Measurements from ENCODE around the gene METTL16.

Gene METTL16

DNA sequence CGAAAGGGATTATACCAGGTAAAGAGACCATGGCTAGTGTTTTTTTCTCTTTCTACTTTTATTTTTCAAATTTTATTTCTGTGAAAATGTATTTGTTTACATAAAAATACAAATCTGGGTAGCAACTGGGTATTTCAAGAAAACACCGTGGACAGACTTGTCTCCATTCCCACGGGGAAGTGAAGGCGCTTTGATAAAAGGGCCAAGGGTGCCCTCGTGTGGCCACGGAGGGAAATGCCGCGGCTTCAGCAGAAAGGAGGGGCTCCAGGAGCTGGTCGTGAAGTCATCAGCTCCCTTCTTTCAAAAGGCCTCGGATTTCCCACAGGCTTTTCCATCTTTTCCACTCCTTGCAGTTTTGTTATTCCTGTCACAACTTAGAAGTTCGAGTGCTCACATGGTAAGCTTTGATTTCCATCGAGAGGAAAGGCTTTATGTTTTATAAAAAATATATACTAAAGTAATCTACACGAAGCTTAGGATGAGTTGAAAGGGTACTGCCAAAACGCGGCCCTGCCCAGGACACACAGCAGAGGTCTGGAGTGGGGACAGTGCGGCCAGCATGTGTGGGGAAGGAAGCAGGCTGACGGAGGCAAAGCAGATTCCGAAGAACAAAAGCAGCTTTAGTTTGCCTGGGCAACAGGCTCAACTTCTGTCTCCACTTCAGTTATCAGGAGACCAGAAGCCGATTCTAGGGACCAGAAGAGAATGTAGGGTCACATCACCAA is 95.5 kb downstream of the METTL16 start:
- DNase-seq (ENCODE audit: low read depth in 3 of 3, low spot score in 1 of 3), result peak; percentile 60 to 86 (median 78)

- DNase-seq (ENCODE audit: low read depth in 3 of 3, low spot score in 1 of 3), result no peak
Measured at GRCh38 chr17:2415081-2415480, 96.6 kb downstream of the METTL16 start.

- no peak for DNase-seq (ENCODE audit: low read depth in 3 of 3, low spot score in 1 of 3)
Measured at GRCh38 chr17:2414446-2415064, 97.1 kb downstream of the METTL16 start.

GRCh38 chr17:2412561-2413021 is 99.1 kb downstream of the METTL16 start:
- no peak for DNase-seq (ENCODE audit: low read depth in 3 of 3, low spot score in 1 of 3)

GRCh38 chr17:2410951-2411350 is 100.7 kb downstream of the METTL16 start:
- no peak for DNase-seq (ENCODE audit: low read depth in 3 of 3, low spot score in 1 of 3)

DNA sequence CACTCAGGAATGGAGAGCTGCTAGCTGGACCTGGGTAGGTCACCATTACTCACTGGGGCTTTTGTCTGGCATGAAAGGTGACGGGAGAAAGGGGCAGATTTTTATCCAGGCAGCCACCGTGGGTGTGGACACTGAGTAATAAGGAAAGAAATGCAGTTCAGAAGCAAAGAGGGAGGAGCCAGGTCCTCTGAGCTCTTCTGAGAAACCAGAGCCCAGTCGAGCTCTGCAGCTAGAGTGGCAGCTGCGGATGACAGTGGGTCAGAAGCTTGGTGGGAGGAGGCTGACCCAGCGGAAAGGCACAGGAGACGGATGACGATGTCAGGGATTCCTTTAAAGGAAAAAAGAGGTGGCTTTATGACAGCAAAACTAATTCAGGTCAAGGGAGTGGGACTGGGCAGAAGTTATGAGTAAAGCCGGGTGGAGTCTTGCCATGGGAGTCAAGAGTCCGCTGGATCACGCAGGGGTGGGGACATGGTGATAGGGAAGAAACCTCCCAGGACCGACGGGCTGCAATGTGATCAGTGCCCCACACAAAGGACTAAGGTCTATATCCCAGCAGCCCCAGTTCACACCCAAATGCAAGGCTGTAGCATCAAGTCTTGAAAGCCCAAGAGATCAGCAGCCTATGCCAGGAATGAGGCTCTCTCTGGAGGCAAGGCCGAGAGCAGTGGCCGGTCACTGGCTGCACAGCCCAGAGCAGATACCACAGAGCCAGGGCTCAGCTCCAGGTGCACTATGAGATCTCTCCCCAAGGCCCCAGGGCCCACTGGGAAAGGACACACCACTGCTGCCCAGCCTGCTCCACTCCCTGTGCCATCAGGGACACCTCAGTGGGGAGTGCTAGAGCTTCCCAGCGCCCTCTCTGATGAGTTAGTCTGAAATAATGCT is 104.5 kb downstream of the METTL16 start:
- no peak for DNase-seq (ENCODE audit: low read depth in 3 of 3, low spot score in 1 of 3)

GRCh38 chr17:2406271-2406902 is 105.3 kb downstream of the METTL16 start:
- DNase-seq (ENCODE audit: low read depth in 3 of 3, low spot score in 1 of 3), result no peak

GRCh38 chr17:2405247-2405926 is 106.3 kb downstream of the METTL16 start:
- no peak for DNase-seq (ENCODE audit: low read depth in 3 of 3, low spot score in 1 of 3)

DNA sequence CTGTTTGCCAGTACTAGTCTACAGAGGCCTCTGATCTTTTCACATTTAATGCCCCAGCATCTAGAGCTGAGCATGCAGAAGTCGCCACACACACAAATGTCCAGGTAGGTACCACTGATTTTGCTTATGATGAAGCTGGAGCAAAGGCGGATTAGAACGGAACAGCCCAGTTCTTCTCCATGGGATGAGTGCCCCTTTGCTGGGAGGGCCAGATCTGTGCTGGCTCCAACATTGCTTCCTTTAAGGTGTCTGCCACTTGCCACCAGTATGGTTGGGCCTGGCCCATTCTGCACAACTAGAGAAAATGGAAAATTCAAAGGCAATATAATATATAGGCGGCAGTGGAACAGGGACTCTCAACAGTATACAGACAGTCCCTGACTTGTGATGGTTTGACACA is 108.6 kb downstream of the METTL16 start:
- no peak for DNase-seq (ENCODE audit: low read depth in 3 of 3, low spot score in 1 of 3)

DNA sequence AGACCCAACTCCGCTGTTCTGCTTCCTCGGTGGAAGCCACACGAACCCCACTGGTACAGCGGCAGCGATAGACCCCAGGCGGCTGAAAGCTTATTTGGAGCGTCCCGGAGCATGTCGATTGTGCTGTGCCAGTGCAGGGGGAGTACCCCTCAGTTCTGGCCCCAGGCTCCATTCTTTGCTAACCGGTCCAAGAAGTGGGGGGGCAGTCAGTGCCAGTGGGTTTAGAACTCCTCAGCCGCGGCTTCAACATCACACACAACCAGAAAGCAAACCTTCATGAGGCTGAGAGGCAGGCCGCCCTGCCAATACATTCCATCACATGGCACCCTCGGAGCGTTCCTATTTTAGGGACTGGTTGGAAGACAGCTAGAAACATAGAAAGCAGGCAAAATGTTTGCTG is 109.1 kb downstream of the METTL16 start:
- DNase-seq (ENCODE audit: low read depth in 3 of 3, low spot score in 1 of 3), result no peak

- DNase-seq (ENCODE audit: low read depth in 3 of 3, low spot score in 1 of 3), result peak; percentile 96 to 97 (median 97)
Measured at GRCh38 chr17:2401426-2402221, 110.1 kb downstream of the METTL16 start.

DNA sequence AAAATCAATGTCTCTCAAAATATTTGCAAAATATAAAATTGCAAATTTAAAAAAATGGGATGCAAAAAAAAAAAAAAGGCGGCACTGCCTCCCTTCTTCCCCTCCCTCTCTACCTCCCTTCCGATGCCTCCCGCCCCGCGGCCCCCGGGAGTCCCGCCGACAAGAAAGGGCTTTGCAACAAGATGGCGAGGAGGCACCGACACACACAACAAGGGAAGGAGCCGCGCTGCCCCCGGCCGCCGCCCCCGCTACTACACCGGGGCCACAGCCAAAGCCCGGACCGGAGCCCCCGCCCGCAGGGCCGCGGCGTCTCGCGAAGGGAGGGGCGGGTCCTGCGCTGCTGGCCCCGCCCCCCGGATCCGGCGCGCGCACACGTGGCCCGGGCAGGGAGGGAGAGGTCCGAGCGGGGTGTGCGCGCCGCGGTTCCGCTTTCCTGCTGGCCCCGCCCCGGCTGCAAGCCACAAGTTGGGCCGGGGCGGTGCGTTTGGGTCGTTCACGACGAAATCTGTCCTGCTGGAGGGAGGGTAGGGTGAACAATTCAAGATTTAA is 110.7 kb downstream of the METTL16 start, which contains the start of gene MNT:
MNT (minus strand) TSS at position 184 of the 549 bp plus-strand sequence. CDS start 348 bp downstream, outside the sequence.
- peak; percentile 89 to 91 (median 90) for DNase-seq (ENCODE audit: low read depth in 3 of 3, low spot score in 1 of 3)

DNA sequence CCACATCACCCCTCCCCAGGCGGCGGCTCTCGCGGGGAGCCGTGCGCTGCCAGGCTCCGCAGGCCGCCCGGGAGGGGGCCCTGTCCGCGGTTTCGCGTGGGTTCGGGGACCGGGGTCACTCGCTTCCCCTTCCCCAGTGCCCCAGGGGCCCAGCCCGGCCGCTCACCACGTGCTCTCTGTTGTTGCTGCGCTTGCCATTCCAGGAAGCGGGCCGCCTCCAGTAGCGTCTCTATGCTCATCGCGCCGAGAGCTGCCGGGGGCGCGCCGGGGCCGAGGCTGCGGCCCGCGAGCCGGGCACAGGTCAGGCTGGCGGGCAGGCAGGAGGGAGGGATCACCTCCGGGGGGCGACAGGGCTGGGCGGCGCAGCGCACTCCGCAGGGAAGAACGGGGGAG is 111.2 kb downstream of the METTL16 start:
- peak in 1 of 3 donors; percentile 39 for DNase-seq (ENCODE audit: low read depth in 3 of 3, low spot score in 1 of 3)

DNA sequence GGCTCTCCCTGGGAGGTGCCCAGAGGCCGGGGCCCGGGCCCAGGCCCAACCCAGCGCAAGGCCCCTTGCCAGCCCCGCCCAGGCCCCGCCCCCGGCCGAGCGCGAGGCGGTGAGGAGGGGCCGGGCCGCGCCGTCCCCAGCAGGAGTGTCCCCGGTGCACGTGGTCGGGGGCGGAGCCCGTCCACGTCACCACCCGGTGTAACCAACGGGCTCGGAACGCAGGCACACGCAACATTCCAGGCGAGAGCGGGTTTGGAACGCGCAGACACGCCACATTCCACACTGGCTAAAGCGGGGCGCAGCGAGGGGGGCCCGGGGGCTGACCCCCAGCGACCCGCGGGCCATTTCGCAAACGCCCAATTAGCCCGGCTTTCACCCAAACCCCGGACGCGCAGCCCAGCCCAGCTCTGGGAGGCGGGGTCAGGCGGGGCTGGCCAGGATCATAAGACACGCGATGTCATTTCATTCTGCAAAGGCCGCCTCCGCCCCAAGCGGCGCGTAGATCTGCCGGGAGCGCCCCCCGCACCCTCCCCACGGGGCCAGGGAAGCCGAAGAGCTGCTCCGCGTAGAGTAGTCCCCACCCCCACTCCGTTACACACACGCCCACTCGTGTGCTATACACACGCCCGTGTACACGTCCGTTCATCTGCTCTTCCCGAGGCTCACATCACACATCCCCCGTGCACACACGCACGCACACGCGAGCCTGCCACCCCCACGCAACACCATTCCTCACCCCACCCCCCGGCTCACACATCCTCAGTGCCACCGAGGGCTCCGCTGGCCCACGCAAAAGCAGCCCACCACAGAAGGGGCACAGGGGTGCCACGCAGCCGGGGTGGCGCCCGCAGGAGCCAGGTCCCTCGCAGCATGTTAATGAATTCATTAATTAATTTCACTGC is 111.9 kb downstream of the METTL16 start:
- DNase-seq (ENCODE audit: low read depth in 3 of 3, low spot score in 1 of 3), result peak; percentile 77 to 86 (median 77)

- DNase-seq (ENCODE audit: low read depth in 3 of 3, low spot score in 1 of 3), result peak; percentile 10 to 45 (median 24)
Measured at GRCh38 chr17:2398655-2399571, 112.8 kb downstream of the METTL16 start.

GRCh38 chr17:2398182-2398581 is 113.5 kb downstream of the METTL16 start:
- DNase-seq (ENCODE audit: low read depth in 3 of 3, low spot score in 1 of 3), result no peak

Data from stimulated activated CD4-positive, alpha-beta T cell treated with anti-CD3 and anti-CD28 coated beads, TNF-alpha, amount 100 ng/mL, for 1 hour (primary cell).